HuH-7 (cell line): ENCODE results near the gene MAT2B.
"Not testable (repeated sequence)": the region's sequence is repeated elsewhere in the genome, so short reads cannot be mapped to it uniquely, and the experiment has no call there.

ENCODE experiments used
- DNase-seq: peaks from one replicate; pipeline ENCODE4 v3.0.0; 2011; ENCODE audit warnings: low spot score

The MAT2B gene

GRCh38 chr5:163503106-163504078 lies 2.0 kb upstream of the MAT2B start:
- DNase-seq: peak; percentile 46

- DNase-seq: no peak
Observed at GRCh38 chr5:163504079-163504931, 1.1 kb upstream of the MAT2B start.

GRCh38 chr5:163505049-163505367 lies 411 bp upstream of the MAT2B start:
- no peak for DNase-seq

GRCh38 chr5:163506095-163506457 lies 657 bp downstream of the MAT2B start:
- DNase-seq: no peak

- no peak for DNase-seq
Observed at GRCh38 chr5:163506726-163507125, 1.3 kb downstream of the MAT2B start.

- no peak for DNase-seq
Observed at GRCh38 chr5:163508753-163509152, 3.3 kb downstream of the MAT2B start.

- DNase-seq: no peak
Observed at GRCh38 chr5:163509291-163509951, 4.0 kb downstream of the MAT2B start.

GRCh38 chr5:163512526-163512925 lies 7.1 kb downstream of the MAT2B start:
- no peak for DNase-seq

- no peak for DNase-seq
Observed at GRCh38 chr5:163525096-163525495, 19.7 kb downstream of the MAT2B start.

- no peak for DNase-seq
Observed at GRCh38 chr5:163529698-163530097, 24.3 kb downstream of the MAT2B start.

- DNase-seq: no peak
Observed at GRCh38 chr5:163531272-163531671, 25.9 kb downstream of the MAT2B start.

- no peak for DNase-seq
Observed at GRCh38 chr5:163532171-163533084, 27.0 kb downstream of the MAT2B start.

GRCh38 chr5:163533223-163533622 lies 27.8 kb downstream of the MAT2B start:
- no peak for DNase-seq

- no peak for DNase-seq
Observed at GRCh38 chr5:163534492-163535094, 29.2 kb downstream of the MAT2B start.

GRCh38 chr5:163535290-163535689 lies 29.9 kb downstream of the MAT2B start:
- no peak for DNase-seq

- DNase-seq: not testable (repeated sequence)
Observed at GRCh38 chr5:163536442-163536841, 31.0 kb downstream of the MAT2B start.

- no peak for DNase-seq
Observed at GRCh38 chr5:163540696-163541095, 35.3 kb downstream of the MAT2B start.

- DNase-seq: no peak
Observed at GRCh38 chr5:163542771-163543170, 37.4 kb downstream of the MAT2B start.

GRCh38 chr5:163544041-163544440 lies 38.6 kb downstream of the MAT2B start:
- no peak for DNase-seq

- DNase-seq: no peak
Observed at GRCh38 chr5:163544836-163545235, 39.4 kb downstream of the MAT2B start.

GRCh38 chr5:163548649-163549048 lies 43.2 kb downstream of the MAT2B start:
- DNase-seq: no peak
